GM21825 (cell line): Measurements from ENCODE around the gene POLR1C.
"Not testable (repeated sequence)": the region's sequence is repeated elsewhere in the genome, so short reads cannot be mapped to it uniquely, and the experiment has no call there.

ENCODE experiments used
- ATAC-seq: cut with Tn5 transposase; IDR thresholded peaks from one replicate; pipeline ENCODE4 v1.9.1; 2021; ENCODE audit warnings: mild to moderate bottlenecking, moderate library complexity; ENCODE audit not compliant: unreplicated experiment

The POLR1C gene

DNA sequence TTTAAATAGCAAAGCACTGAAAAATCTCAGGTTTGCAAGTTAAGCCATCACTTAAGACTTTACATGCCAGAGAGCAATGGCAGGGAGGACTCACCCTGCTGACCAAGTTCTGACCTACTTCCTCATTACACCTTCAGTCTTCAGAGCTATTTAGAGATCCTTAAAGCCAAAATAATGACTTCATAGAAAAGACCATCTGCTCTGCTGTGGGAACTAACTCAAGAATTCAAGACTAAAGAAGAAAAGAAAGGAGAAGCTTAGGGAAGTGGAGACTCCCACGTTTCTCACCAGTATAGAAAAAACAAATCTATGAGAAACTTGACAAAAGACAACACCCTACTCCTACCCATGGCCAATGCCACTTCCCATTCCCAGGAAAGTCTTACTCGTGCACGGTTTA is 30.3 kb downstream of the POLR1C start:
- ATAC-seq = no peak

DNA sequence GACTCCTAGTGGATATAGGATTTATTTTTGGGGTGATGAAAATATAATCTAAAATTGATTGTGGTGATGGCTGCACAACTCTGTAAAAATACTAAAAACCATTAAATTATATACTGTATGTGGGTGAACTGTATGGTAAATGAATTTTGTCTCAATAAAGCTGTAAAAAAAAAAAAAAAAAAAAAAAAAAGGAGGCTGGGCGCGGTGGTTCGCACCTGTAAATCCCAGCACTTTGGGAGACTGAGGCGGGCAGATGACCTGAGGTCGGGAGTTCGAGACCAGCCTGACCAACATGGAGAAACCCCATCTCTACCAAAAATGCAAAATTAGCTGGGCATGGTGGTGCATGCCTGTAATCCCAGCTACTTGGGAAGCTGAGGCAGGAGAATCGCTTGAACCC is 40.7 kb downstream of the POLR1C start:
- ATAC-seq = not testable (repeated sequence)

DNA sequence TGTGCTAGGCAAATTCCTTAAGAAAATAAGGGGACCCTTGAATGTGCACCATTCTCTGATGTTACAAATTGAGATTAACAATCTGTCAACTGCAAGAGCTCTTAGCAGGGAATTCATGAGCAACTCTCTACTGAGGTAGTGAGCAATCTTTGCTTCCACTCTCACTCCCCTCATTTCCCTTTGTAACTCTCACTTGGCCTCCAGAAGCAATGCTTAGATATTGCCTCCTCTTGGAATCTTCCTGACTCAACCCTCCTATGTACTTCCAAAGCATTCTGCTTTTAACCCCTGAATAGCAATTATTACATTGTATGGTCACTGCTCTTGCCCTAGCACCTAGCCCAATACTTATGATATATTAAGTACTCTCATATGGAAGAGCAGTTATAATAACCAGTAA is 42.4 kb downstream of the POLR1C start:
- ATAC-seq = no peak

DNA sequence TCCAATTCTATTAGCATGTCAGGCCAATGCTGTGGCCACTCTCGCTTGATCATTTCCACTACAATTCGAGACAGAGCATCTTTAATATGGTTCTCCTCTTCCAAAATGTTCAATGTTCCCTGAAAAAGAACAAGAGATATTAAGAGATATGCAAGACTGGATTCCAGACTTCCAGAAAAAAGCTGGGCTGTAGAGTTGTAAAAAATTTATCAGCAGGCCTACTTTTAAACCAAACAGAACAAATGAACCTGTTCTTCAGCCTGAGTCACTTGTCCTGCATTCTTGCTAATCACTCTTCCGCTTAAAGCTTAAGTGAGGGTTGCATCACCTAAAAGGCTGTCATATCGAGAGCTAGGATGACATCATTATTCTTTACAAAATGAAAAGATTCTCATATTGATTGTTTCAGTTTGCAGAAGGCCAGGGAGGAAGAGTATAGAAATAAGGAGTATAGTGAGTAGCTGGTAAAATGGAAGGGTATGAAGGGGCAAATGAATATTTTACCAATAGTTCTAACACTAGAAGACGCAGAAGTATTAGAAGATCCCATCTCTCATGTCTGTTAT is 54.1 kb downstream of the POLR1C start:
- ATAC-seq = no peak
